Activated T-helper 1 cell treated with anti-CD3 and anti-CD28 coated beads, Interleukin-2, amount 50 U/mL, for 16 hours (primary cell): Measurements from ENCODE around the gene KRT23.

Experiments used
- DNase-seq, 2 donors: peaks; one replicate each; pipeline ENCODE4 v3.0.0-alpha.2; 2020; ENCODE audit warnings: low read depth in 1 of 2, low spot score in 1 of 2

The KRT23 gene, protein sequence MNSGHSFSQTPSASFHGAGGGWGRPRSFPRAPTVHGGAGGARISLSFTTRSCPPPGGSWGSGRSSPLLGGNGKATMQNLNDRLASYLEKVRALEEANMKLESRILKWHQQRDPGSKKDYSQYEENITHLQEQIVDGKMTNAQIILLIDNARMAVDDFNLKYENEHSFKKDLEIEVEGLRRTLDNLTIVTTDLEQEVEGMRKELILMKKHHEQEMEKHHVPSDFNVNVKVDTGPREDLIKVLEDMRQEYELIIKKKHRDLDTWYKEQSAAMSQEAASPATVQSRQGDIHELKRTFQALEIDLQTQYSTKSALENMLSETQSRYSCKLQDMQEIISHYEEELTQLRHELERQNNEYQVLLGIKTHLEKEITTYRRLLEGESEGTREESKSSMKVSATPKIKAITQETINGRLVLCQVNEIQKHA

DNA sequence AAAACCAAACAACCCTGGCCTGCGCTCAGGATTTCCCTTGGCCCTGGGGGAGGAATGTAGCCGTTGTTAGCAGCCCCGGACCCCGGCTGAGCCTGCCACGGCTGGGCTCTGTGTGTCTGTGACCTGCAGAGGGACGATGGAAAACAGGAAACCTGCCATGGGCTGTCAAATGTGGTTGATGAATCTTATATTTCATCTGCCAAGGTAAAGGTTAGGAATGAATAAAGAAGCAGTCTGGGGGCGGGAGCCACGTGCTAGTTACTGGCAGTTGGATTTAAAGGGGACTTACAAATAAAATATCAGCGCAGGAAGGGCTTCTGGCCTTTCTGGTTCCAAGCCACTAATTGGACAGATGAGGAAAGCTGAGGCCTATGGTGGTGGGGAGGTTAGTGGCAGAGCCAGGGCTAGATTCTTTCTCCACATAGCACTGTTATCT, at the start of gene KRT23:
Gene KRT23, minus strand, starts transcription at position 263 of the 436 bp plus-strand sequence. CDS start 1,043 bp downstream, outside the sequence.
- no peak for DNase-seq

DNA sequence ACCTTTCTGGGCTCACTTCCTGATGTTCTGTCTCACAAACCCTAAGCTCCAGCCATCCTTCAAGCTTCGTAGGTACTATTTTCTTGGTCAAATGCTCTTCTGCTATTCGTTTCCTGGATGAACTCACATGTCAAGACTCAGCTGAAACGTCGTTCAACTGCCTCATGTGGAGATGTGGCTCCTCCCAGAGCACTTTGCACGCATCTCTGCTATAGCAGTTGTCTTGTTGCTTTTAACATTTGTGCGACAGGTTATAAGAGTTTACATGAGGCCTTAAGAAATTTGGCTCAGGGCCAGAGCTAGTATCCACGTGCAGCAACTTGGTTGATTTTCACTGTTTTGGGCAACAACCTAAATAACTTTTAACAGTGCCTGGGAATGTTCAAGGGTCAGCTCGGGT, 49.5 kb upstream of the KRT23 start:
- DNase-seq, result no peak

DNA sequence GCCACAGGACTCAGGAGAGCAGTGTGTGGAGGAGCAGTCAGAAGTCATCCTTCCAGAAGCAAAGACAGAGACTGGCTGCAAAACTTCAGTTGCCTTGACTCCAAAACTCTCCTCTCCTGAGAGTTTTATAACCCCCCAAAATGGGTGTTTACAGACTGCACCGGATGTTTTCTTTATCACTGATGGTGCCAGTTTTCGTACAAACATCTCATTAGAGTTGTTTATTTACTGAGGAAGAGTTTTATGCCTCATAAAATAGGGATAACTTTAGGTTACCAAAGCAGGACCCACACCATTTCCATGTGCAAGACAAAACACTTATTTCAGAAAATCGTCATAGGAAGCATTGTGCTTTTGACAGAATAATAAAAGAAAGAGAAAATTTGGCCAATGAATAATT, 46.8 kb upstream of the KRT23 start, which contains the start of gene KRT40:
Gene KRT40, minus strand, starts transcription at position 101 of the 400 bp plus-strand sequence. Its CDS starts 53 bp downstream, at position 48.
- no peak for DNase-seq

DNA sequence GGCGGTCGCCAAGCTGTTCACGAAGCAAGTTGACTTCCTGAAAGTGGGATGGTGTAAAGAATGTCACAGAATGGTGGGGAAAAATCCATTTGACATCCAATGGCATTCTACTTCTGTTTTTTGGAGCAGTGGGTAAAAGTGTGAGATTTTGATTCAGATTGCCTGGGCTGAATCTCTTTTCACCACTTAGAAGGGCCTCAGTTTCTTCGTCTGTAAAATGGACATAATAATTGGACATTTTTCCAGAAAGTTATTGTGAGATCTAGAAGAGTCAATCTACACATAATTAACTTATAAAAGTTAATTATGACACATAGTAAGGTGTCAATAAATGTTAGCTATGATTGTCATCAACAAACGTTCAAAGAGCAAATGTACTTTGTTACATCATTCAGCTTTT, 43.7 kb upstream of the KRT23 start:
- DNase-seq, result no peak

DNA sequence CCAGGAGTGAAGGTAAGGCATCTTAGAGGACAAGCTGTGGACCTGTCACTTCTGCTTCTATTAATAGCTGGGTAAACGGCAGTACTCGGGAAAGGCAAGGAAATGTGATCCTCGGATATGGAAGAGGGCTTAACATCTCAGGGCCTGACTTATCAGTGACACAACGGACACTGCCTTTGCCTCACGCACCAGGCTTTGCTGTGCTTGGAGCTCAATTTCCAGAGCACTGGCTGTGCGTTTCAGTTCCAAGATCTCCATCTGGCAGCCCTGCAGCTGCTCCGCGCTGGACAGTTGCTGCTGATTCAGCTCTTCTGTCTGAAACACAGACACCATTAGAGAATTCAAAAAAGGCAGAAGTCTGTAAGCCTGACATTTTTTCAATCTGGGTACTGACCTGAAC, 43.1 kb upstream of the KRT23 start:
- no peak for DNase-seq

DNA sequence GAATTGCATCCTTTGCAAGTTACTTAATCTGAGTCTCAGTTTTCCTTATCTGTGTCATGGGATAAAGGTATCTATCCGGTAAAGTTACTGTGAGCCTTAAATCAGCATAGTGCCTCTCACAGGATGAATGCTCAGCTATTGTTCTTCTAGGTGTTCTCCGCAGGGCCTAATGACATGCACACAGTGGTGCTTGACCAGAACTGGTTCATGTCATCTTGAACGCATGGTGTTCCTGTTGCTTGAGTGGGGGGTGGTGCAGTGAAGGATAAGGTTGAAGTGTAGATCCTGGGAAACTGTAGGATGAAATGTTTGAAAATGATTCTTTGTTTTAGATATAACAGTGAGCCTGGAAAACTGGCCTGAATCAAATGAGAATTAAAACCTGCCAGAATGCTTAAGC, 42.7 kb upstream of the KRT23 start:
- no peak for DNase-seq

DNA sequence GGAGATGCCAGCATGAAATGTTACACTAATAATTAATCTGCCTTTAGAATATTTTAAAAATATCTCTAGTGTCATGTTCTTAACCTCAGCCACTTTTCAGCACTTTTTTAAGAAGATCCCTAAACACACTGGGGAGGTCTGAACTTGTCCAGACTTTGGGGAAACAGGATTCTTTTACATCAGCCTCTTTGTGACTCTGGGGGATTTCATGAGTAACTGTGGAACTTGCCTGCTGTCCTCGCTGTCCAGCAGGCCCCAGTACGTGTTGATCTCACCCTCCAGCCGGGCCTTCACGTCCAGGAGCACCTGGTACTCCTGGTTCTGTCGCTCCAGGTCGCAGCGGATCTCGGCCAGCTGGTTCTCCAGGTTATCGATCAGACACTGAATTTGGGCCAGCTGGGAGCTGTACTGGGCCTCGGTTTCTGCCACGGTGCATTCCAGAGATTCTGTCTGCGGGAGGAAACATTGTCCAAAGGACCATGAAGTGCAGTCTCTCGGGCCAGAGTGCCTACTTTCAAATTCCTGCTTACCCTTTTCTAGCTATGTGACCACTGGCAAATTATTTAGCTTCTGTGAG, 41.2 kb upstream of the KRT23 start:
- DNase-seq, result no peak

DNA sequence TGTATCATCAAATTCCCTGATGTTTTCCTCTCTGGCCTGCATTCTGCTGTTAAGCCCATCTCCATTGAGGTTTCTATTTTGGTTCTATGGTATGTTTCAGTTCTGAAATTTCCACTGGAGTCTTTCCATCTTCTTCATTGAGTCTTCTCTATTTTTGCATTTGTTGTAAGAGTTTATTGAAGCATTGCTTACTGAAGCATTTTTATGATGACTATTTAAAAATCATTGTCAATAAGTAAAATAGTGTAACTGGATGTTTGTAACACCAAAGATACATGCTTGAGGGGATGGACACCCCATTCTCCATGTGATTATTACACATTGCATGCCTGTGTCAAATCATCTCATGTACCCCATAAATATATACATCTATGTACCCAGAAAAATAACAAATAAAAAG, 38.1 kb upstream of the KRT23 start:
- DNase-seq, result no peak

DNA sequence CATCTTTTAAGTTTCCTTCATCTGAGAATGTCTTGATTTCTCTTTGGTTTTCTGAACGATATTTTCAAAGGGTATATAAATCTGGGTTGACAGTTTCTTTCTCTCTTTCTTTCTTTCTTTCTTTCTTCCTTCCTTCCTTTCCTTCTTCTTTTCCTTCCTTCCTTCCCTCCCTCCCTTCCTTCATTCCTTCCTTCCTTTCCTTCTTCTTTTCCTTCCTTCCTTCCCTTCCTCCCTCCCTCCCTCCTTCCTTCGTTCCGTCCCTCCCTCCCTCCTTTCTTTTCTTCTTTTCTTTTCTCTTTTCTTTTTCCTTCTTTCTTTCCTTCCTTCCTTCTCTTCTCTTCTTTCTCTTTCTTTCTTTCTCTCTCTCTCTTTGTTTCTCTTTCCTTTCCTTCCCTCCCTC, 36.9 kb upstream of the KRT23 start:
- DNase-seq, result no peak

DNA sequence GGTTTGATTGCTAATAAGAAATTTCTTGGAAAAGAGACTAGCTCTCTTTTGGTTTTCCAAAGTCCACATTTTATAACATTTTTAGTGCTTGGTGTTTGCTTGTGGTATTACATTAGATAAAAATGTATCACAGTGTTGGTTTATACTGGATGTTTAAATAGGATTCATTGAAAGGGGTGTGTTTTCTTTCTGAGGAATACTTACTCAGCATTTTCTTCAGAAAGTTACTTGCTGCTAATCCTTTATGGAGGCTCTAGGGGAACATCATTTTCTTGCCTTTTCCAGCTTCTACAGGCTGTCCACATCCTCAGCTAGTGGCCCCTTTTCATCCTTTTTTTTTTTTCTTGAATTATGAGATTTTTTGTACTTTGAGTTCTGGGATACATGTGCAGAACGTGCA, 30.1 kb upstream of the KRT23 start:
- no peak for DNase-seq

DNA sequence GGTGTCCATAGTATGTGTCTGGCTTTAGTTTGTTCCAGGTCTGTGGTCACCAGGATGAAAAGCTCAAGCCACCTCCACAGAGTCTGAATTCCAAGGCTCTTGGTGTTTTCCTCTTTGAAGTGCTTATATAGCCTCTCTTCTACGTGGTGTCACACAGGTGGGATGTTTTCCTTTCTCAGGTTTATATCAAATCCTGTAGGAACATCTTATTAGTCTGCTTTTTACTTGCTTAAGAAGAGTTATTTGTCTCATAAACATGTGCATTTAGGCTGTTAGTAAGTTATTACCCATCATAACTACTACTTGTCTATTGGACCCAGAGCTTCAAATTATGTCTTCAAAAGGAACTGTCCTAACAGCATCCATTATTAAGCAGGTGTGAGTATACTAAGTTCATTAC, 29.4 kb upstream of the KRT23 start, which contains the start of gene KRT39:
Gene KRT39, minus strand, starts transcription at position 101 of the 400 bp plus-strand sequence. Its CDS starts 92 bp downstream, at position 9.
- DNase-seq, result no peak

DNA sequence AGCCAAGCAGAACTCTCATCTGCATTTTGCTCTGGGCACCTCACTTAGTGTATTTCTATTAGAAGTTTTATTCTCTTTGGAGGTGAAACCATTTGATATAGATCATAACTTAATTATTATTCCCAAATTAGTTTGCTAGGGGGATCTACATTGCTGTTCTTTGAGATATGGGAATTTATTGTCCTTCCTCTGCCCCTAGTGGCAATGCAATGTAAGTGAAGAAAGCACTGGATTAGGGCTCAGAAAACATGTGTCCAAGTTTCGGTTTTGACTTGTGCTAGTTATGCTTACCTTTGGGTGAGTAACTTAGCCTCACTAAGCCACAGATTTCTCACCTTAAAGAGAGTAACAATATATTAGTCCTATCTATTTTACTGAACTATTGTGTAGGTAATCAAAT, 26.4 kb upstream of the KRT23 start:
- no peak for DNase-seq

DNA sequence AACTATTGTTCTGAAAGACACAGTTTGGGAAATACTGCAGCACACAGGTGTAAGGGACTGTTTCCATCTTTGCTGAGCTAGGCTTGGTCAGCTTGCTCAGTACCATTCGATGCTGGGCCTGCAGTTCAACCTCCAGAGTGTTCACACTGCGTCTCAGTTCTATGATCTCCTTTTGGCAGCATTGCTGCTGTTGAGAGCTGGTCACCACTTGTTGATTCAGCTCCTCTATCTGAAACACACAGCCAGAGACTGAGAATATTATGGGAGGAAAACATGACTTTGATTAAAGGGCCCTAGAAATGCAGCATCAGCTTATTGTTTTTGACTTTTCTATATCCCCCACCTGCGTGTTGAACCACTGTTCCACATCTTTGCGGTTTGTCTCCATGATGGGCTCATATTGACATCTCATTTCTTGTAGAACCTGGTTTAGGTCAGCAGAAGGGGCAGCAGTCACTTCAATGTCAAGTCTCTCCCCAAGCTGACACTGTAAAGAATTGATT, 24.7 kb upstream of the KRT23 start:
- DNase-seq, result no peak

DNA sequence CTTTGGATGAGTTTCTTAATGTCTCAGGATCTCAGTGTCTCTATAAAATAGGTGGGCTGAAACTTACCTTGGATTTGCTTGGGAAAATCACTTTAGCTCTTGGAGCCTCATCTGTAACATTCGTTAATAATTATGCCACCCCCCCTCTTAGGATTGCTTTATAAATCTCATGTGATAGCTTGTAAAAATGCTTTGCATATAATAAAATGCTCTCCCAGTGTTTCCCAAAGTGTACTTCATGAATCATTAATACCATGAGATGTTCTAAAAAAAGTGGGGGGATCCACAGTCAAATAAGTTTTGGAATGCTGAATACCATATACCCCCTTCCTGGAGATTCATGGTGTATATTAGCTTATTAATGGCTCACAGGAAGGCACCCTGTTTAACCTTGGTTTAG, 24.1 kb upstream of the KRT23 start:
- no peak for DNase-seq

DNA sequence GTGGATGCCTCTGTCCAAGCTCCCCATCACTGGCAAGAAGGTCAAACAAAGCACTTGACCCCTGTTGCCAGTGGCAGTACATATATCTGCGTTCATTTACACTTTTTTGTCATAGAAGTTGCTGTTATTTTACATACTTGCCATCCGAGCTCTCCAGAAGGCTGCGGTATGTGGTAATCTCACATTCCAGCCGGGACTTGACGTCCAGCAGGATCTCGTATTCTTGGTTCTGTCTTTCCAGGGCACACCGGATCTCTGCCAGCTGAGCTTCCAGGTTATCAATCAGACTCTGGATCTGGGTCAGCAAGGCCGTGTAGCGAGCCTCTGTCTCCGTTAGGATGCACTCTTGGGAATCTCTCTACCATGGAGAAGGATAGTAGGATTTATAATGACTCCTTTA, 22.7 kb upstream of the KRT23 start:
- DNase-seq, result no peak

DNA sequence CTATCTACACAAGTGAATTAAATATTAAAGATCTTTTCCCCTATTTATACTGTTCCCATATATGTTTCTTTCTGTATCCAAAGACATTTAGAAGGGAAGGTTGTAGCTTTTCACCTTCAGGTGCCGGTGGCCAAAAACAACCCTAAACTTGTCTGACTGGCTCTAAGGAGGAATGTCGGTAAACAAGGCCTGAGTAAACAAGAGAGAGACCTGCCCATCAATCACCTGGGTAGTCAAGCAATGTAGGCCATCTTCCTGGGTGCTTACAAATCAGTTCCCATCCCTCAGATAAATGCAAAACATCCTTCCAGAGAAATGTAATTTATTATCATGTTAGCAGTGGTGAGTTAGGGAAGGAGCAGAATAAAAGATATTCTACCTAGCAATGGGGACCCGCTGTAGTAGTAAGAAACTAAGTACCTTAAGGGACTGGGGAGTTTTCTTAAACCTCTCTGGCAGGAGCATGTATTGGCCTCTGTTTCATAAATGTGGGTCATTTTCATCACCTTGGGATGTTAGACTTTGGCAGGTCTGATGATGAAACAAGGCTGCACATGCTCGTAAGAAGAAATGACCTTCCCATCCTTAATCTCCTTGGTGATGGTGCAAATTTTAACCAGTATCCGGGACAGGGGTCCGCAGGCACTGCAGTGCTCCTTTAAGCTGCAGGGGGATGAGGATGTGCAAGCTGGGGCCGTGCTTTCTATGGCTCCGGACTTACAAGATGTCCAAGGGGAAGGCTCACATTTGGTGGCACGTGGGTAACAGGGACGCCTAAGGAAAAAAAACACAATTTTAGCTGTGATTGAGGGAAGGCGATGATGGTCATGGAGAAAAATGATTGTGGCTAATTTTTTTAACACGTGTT, 20.9 kb upstream of the KRT23 start:
- no peak for DNase-seq

DNA sequence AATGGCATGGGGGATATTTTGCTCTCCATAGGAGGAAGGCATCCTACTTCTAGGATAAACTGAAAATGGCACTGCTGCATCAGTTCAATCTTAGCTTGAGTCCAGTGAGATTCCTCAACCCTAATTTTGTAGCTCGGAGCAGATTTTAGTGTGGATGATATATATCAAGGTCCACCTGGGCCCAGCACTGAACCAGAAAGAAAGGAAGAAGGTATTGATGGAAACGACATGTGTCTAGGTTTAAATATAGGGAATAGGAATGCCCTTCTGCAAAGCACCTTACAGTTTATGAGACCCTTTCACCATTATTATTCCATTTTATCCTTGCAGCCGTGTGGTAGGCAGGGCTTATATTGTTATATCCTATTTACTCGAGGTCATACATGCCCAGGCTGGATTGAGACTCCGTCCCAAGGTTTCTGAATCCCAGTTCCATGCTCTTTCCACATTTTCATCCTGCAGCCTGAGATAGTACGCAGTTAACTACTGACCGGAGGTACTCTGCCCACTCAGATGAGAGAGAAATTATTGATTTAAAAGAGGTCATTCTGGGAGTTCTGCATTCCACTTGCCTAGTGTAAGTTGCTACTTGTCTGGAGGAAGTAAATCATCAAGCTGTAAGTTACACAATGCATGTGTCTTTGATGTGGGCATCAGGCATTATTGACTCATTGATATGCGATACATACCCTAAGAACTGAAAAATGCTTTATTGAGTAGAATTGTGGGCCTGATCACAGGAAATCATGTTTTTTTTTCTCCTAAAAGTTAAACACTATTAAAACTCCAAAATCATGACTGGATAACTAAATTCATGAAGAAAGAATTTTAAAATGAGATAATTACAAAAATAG, 19.2 kb upstream of the KRT23 start:
- no peak for DNase-seq

DNA sequence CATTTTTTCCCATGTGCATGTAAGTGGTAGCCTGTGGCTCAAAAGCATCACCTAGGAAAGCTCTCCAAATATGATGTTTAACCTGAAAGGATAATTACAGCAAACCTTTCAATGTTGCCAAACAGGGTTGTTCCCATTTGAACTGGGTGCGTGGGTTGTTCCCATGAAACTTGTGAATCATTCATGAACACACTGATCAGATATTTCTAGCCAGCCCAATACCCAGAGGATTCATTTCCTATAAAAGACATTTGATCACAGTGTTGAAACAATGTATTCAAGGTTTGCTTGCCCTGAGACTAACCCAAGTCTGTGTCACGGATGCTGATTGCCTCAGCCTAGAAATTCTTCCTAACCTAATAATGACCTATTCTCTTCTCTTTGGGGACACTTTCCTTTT, 16.4 kb upstream of the KRT23 start:
- DNase-seq, result no peak

DNA sequence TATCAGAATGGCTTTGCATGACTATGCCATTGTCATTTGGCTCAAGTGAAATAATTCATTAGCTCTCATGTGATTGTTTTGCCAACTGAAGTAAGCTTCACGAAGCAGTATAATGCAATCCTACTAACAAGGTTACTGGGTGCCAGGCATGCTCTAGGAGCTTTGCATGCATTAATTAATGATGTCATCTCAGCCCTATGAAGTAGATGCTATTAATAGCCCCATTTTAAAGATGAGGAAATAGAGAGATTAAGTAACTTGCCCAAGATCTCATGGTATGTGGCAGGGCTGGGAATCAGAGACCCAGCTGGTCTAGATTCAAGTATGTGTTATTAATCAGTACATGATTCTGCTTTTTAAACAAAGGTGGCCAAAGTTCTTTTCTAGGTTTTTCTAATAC, 15.2 kb upstream of the KRT23 start:
- DNase-seq, result no peak

DNA sequence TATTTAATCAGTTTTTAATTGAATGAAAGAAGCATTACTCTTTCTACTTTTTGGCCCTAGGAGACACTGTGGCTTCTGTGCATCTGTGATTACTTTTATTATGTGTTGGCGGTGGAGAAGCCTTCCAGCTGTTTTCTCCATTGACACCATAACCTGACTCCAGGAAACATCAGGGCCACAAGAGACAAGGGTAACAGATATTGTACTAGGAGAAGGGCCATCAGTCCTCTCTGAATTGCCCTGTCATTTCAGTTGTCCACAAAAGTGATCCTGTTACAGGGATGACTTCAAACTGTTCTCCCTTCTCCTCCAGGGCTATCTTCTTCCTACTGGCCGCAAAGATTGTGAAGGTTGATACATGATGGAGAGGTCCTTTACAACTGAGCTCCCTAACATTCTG, 14.7 kb upstream of the KRT23 start:
- DNase-seq, result no peak
